ENCODE data around the gene CREB3L1.

CREB3L1 gene

DNA sequence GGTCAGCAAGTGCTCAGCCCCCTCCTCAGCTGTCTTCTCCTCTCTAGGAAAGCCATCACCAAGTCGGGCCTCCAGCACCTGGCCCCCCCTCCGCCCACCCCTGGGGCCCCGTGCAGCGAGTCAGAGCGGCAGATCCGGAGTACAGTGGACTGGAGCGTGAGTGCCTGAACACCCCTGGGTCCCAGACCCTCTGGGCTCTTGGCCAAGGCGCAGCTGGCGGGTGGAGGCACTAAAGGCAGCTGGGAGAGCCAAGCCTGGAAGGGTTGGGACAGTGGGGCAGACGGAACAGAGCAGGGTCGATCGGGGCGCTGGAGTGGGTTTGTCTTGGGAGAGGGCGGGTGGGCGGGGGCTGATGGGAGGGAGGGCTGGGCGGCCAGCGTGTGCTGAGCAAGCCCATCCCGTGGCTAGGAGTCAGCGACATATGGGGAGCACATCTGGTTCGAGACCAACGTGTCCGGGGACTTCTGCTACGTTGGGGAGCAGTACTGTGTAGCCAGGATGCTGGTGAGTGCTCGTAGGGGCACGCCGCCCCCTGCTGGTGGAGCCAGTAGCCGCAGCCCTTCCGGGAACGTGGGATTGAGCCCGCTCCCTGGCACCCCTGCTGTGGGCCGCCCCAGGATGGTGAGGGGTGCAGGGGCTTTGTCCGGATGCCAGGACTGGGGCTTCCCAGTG lies 89.9 kb downstream of the CREB3L1 start:
- peak; percentile 53 for DNase-seq

DNA sequence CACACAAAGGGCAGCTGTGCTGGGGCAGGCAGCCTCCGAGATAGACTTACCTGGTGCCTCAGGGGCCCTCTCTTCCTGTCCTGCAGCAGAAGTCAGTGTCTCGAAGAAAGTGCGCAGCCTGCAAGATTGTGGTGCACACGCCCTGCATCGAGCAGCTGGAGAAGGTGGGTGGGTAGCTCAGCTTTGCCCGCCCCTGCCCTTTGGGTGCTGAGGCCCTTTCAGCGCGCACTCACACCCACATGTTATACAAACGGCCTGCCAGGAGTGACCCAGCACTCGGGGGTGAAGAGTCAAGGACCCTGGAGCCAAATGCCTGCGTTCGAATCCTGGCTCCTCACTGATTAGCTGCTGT lies 90.4 kb downstream of the CREB3L1 start:
- DNase-seq, result no peak

- DNase-seq, result no peak
Observed at GRCh38 chr11:46369458-46370152, 92.1 kb downstream of the CREB3L1 start.

GRCh38 chr11:46370253-46370652 lies 92.8 kb downstream of the CREB3L1 start:
- DNase-seq, result no peak
